Upper lobe of right lung (tissue), 1 donor: Measurements from ENCODE around the gene SCLY. TPM values are rescaled to one million over a fixed set of nuclear protein-coding genes. Genes with fewer than 3 reads are reported as not detected.
A peak's percentile ranks its signal among the peaks of the same experiment; 100 is the strongest.

Experiments
- ATAC-seq: fragments of 200-7000 bp; cut with Tn5 transposase; one replicate; pipeline ENCODE4 v1.9.1; 2020; ENCODE audit warnings: mild to moderate bottlenecking, moderate library complexity
- DNase-seq: peaks from one replicate; pipeline ENCODE4 v3.0.0-alpha.2; 2020
- H3K27ac ChIP-seq: fragments of 200-600 bp; one replicate; pipeline ENCODE4 v1.8.0; 2022
- H3K27me3 ChIP-seq: fragments of 200-600 bp; one replicate; pipeline ENCODE4 v1.8.0; 2022; ENCODE audit warnings: mild to moderate bottlenecking
- H3K36me3 ChIP-seq: fragments of 200-600 bp; one replicate; pipeline ENCODE4 v1.8.0; 2022
- H3K4me1 ChIP-seq: fragments of 200-600 bp; one replicate; pipeline ENCODE4 v1.8.0; 2022
- H3K4me3 ChIP-seq: fragments of 200-600 bp; one replicate; pipeline ENCODE4 v1.8.0; 2022; ENCODE audit warnings: mild to moderate bottlenecking
- H3K9me3 ChIP-seq: fragments of 200-600 bp; one replicate; pipeline ENCODE4 v1.8.0; 2022
- intact Hi-C: fragments of 100-400 bp; cut with DNase I; formaldehyde crosslinking; loops from one replicate; pipeline ENCODE4 v1.11.0; 2022
- total RNA-seq: library from RNA; stranded (reverse); fragmentation: NEBNext Ultra II Directional; extraction: Animal tissue kit (Norgen Biotek cat#: 25700); gene quantifications from one replicate; pipeline ENCODE4 v1.2.1, GENCODE V29; 2021
- TF ChIP-seq, protein P1 (sequence below): fragments of 200-600 bp; IDR thresholded peaks from one replicate; pipeline ENCODE4 v1.8.0; 2022; ENCODE audit warnings: antibody characterized with exemption
- donor health status: DM: no; HTN: yes; CAD: no; lungs with severe emphysema.

Gene SCLY
- total RNA-seq, 1 donor from 2014 or later: 13.0 TPM

DNA sequence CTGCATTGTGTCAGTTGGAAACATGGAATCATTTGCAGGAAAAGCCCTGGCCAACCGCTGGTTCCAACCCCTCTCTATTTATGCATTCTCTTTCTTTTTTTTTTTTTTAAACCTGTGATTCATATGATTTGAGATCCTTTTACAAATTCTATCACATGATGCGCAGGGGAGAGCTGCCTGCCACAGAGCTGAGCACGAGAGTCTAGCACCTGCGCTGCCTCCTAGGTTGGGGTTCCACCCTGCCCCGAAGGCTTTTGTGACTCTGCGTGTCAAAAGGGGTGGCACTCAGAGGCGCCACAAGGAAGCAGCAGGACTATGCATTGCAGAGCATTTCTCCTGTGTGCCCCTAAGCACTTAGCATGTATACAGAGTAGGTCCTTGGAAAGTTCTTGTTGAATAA lies 22.0 kb downstream of the SCLY start:
- Histone ChIP-seq H3K27me3 (no peaks in the 10 kb centered on the region), H3K4me3 (no peak overlapping the region), H3K36me3 (peaks cover 25% of the 10 kb centered on the region), H3K9me3 (no peaks in the 10 kb centered on the region), H3K4me1 (no peaks in the 10 kb centered on the region), H3K27ac (no peak overlapping the region)
- DNase-seq (no peak), ATAC-seq (no peak)
- intact Hi-C loops: no loop called here
- TF ChIP-seq, protein P1, sequence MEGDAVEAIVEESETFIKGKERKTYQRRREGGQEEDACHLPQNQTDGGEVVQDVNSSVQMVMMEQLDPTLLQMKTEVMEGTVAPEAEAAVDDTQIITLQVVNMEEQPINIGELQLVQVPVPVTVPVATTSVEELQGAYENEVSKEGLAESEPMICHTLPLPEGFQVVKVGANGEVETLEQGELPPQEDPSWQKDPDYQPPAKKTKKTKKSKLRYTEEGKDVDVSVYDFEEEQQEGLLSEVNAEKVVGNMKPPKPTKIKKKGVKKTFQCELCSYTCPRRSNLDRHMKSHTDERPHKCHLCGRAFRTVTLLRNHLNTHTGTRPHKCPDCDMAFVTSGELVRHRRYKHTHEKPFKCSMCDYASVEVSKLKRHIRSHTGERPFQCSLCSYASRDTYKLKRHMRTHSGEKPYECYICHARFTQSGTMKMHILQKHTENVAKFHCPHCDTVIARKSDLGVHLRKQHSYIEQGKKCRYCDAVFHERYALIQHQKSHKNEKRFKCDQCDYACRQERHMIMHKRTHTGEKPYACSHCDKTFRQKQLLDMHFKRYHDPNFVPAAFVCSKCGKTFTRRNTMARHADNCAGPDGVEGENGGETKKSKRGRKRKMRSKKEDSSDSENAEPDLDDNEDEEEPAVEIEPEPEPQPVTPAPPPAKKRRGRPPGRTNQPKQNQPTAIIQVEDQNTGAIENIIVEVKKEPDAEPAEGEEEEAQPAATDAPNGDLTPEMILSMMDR: no peak

DNA sequence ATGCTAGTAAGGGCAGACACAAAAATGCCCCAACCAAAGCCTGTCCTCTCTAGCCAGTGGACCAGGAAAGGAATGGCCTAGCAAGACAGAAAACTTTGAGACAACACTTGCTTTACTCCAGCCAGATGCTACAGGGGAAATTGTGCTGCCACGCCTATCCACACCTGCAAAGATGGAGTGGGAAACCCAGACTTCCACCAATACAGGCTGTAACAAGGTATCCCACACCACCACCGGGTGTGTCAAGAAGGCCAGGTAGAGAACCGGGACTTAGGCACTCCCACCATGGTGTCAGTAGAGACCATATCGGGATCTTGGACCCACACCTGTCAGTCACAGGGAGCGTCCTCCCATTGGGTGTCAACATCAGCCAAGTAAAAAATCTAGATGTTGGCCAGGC lies 23.1 kb downstream of the SCLY start:
- H3K27me3 ChIP-seq: no peaks in the 10 kb centered on the region
- ATAC-seq (no peak), DNase-seq (no peak)
- no peak overlapping the region for H3K27ac ChIP-seq
- H3K36me3 ChIP-seq: peaks cover 25% of the 10 kb centered on the region
- TF ChIP-seq, protein P1: no peak
- no peak overlapping the region for H3K4me3 ChIP-seq
- intact Hi-C loops: no loop called here
- no peaks in the 10 kb centered on the region for H3K9me3 ChIP-seq
- H3K4me1 ChIP-seq: no peaks in the 10 kb centered on the region

DNA sequence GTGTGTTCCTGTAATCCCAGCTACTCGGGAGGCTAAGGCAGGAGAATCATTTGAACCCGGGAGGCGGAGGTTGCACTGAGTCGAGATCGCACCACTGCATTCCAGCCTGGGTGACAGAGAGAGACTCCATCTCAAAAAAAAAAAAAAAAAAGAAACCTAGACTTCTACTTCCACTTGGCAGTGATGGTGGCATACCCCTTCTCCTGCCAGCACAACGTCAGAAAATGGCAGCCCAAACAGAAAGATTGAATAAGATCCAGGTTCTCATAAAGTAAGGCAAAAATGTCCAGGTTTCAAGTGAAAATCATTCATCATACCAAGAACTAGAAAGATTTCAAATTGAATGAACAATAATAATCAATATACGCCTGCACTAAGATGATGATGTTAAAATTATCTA lies 24.0 kb downstream of the SCLY start:
- intact Hi-C loops: no loop called here
- H3K36me3 ChIP-seq: peaks cover 25% of the 10 kb centered on the region
- DNase-seq: peak; percentile 10
- H3K27ac ChIP-seq: no peak overlapping the region
- no peak overlapping the region for H3K4me3 ChIP-seq
- H3K27me3 ChIP-seq: no peaks in the 10 kb centered on the region
- H3K9me3 ChIP-seq: no peaks in the 10 kb centered on the region
- no peak for ATAC-seq
- TF ChIP-seq, protein P1: no peak
- H3K4me1 ChIP-seq: no peaks in the 10 kb centered on the region

DNA sequence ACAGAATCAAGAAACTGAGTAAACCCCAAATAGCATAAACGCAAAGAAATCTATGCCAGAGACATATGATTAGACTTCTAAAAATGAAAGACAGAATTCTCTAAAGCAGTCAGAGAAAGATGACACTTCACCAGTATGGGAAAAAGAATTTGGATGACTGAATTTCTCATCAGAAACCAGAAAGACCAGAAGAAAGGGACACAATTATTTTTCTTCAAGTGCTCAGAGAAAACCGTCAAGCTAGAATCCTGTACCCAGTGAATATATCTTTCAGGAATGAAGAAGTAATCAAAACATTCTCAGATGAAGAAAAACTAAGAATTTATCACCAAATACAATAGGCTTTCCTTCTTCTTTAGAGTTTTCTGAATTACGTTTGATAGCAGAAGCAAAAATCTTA lies 25.1 kb downstream of the SCLY start:
- no peaks in the 10 kb centered on the region for H3K9me3 ChIP-seq
- H3K27me3 ChIP-seq: no peaks in the 10 kb centered on the region
- H3K36me3 ChIP-seq: peaks cover 25% of the 10 kb centered on the region
- no peaks in the 10 kb centered on the region for H3K4me1 ChIP-seq
- TF ChIP-seq, protein P1: no peak
- H3K27ac ChIP-seq: no peak overlapping the region
- ATAC-seq: no peak
- intact Hi-C loops: no loop called here
- H3K4me3 ChIP-seq: no peak overlapping the region
- DNase-seq: no peak

DNA sequence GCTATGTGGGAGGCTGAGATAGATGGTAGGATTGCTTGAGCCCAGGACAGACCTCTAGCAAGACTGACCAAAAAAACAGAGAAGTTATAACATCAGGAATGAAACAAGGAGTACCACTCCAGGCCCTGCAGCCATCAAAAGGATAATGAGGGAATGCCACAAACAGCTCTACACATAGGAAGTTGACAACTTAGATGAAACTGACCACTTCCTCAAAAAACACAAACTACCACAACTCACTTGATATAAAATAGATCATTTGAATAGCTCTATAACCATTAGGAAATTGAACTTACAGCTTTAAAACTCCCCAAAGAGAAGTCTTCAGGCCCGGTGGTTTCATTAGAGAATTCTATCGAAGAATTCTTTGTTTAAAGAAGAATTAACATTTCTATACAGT lies 26.4 kb downstream of the SCLY start:
- H3K36me3 ChIP-seq: peaks cover 18% of the 10 kb centered on the region
- ATAC-seq: peak; percentile 54
- TF ChIP-seq, protein P1: no peak
- no peak overlapping the region for H3K4me3 ChIP-seq
- no peaks in the 10 kb centered on the region for H3K4me1 ChIP-seq
- DNase-seq: no peak
- no peaks in the 10 kb centered on the region for H3K27me3 ChIP-seq
- no peaks in the 10 kb centered on the region for H3K9me3 ChIP-seq
- intact Hi-C loops: no loop called here
- no peak overlapping the region for H3K27ac ChIP-seq

DNA sequence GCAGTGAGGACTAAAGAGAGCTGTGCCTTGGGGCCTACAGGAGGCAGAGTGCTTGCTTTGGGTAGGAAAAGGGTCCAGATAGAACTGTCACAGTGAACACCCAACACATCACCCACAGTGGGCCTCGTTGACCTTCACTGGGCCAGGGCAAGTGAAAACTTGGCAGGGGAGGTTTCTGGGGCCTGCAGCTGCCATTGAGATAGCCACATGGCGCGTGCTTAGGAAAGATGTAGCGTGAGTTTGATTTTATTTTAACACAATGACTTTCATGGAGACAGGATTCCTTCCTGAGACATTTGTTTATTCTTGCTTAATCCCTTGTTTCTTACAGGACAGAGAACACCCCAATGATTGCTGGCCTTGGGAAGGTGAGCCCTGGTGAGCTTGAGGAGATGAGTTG lies 30.1 kb downstream of the SCLY start:
- TF ChIP-seq, protein P1: no peak
- Histone ChIP-seq H3K4me3 (no peak overlapping the region), H3K9me3 (no peaks in the 10 kb centered on the region), H3K4me1 (no peaks in the 10 kb centered on the region), H3K27ac (no peak overlapping the region), H3K27me3 (no peaks in the 10 kb centered on the region), H3K36me3 (no peaks in the 10 kb centered on the region)
- intact Hi-C loops: no loop called here
- peak; percentile 26 for DNase-seq
- ATAC-seq: no peak
